ENCODE results near the gene CDR2. TPM values are rescaled to one million over a fixed set of nuclear protein-coding genes. Genes with fewer than 3 reads are reported as not detected.

Gene CDR2
- total RNA-seq, 4 donors from 2014 or later, result 20.1 to 26.8 (median 25.3) TPM

DNA sequence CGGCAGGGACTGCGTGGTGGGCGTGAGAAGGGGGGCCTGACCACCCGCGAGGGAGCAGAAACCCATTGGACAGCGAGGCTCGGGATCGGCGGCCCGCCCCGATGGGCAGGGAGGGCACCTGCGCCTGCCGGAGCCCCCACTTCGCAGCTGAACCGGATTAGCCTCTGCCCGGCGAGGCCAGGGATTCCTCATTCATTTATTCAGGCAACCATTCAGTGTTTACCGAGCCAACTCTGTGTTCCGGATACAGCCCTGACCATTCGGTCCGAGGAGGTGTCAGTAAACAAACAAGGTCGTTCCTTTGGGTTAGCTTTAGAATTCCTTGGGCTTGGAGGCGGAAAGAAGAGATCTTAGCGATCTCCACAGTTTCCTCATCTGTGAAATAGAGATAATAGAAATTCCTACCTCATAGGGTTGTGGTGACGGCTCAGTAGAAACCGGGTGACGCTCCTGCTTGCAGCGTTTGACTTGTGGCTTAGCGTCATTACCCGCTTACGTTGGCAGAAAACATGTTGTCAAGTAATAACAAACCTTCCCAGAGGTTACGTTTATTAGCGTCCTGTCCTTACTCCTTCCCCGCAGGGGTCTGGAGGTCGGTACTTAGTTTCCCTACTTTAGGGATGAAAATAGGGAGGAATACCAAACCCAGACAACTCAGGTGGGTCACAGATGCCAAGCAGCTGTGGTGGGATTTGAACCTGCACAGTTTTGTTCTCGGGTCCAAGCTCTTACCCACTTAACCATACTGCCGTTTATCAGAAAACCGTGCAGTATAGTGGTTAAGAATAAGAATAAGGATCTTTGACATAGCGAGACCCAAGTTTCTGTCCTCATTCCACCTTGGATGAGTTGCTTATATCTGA lies 76.3 kb downstream of the CDR2 start:
- TF ChIP-seq, protein P1, sequence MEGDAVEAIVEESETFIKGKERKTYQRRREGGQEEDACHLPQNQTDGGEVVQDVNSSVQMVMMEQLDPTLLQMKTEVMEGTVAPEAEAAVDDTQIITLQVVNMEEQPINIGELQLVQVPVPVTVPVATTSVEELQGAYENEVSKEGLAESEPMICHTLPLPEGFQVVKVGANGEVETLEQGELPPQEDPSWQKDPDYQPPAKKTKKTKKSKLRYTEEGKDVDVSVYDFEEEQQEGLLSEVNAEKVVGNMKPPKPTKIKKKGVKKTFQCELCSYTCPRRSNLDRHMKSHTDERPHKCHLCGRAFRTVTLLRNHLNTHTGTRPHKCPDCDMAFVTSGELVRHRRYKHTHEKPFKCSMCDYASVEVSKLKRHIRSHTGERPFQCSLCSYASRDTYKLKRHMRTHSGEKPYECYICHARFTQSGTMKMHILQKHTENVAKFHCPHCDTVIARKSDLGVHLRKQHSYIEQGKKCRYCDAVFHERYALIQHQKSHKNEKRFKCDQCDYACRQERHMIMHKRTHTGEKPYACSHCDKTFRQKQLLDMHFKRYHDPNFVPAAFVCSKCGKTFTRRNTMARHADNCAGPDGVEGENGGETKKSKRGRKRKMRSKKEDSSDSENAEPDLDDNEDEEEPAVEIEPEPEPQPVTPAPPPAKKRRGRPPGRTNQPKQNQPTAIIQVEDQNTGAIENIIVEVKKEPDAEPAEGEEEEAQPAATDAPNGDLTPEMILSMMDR (IDR thresholded peaks at IDR 0.05), result no peak
- peak; percentile 67 for ATAC-seq (ENCODE audit: low FRiP score)
- peak; percentile 37 for DNase-seq (ENCODE audit: low spot score)

- DNase-seq (ENCODE audit: low spot score) (peak; percentile 100), ATAC-seq (ENCODE audit: low FRiP score) (peak; percentile 97)
- TF ChIP-seq, protein P1 (IDR thresholded peaks at IDR 0.05), result peak; percentile 25 to 87 (median 83)
Observed at GRCh38 chr16:22297114-22297870, 77.1 kb downstream of the CDR2 start, which contains the start of gene POLR3E. Gene POLR3E (plus strand): TSS chr16:22297409. CDS start chr16:22302969, 5,560 bp downstream.

- TF ChIP-seq, protein P1 (IDR thresholded peaks at IDR 0.05), result no peak
- ATAC-seq (ENCODE audit: low FRiP score) (no peak), DNase-seq (ENCODE audit: low spot score) (no peak)
Observed at GRCh38 chr16:22296225-22297113, 78.0 kb downstream of the CDR2 start.

Other genes with a start within 250 kb of the CDR2 start
- gene SDR42E2, start 212.1 kb downstream of the CDR2 start, total RNA-seq, result not detected
- 10 to 100 TPM; 14.7 to 59.9 (median 26.4) TPM for gene EEF2K, start 168.3 kb downstream of the CDR2 start, total RNA-seq
- gene POLR3E, start 77.2 kb downstream of the CDR2 start, total RNA-seq, result 10 to 100 TPM; 46.3 to 73.4 (median 54.0) TPM
- 100 to 1,000 TPM; 111 to 574 (median 286) TPM for gene NPIPB5, start 136.3 kb upstream of the CDR2 start, total RNA-seq